HS-5 (cell line): ENCODE data around the gene ABCA7.

ENCODE experiments used
- DNase-seq: peaks from one replicate; pipeline ENCODE4 v3.0.0-alpha.2; 2012; ENCODE audit warnings: low read depth

Gene ABCA7

GRCh38 chr19:1040476-1041271 is 767 bp downstream of the ABCA7 start:
- peak; percentile 82 for DNase-seq

- no peak for DNase-seq
Observed at GRCh38 chr19:1041272-1041834, 1.4 kb downstream of the ABCA7 start.

- DNase-seq: no peak
Observed at GRCh38 chr19:1041835-1042685, 2.2 kb downstream of the ABCA7 start.

GRCh38 chr19:1042689-1043511 is 3.0 kb downstream of the ABCA7 start:
- no peak for DNase-seq

GRCh38 chr19:1045247-1045603 is 5.3 kb downstream of the ABCA7 start:
- no peak for DNase-seq

GRCh38 chr19:1046117-1046626 is 6.3 kb downstream of the ABCA7 start:
- DNase-seq: no peak

- DNase-seq: no peak
Observed at GRCh38 chr19:1046836-1047695, 7.2 kb downstream of the ABCA7 start.

- DNase-seq: no peak
Observed at GRCh38 chr19:1047696-1048147, 7.8 kb downstream of the ABCA7 start.

GRCh38 chr19:1049106-1049505 is 9.2 kb downstream of the ABCA7 start:
- no peak for DNase-seq

- no peak for DNase-seq
Observed at GRCh38 chr19:1049800-1050199, 9.9 kb downstream of the ABCA7 start.

- DNase-seq: no peak
Observed at GRCh38 chr19:1050989-1051788, 11.3 kb downstream of the ABCA7 start.

GRCh38 chr19:1051791-1052190 is 11.9 kb downstream of the ABCA7 start:
- no peak for DNase-seq

- DNase-seq: no peak
Observed at GRCh38 chr19:1052349-1052975, 12.6 kb downstream of the ABCA7 start.

- no peak for DNase-seq
Observed at GRCh38 chr19:1053176-1054101, 13.5 kb downstream of the ABCA7 start.

GRCh38 chr19:1054102-1055027 is 14.5 kb downstream of the ABCA7 start:
- DNase-seq: no peak

GRCh38 chr19:1055028-1055425 is 15.1 kb downstream of the ABCA7 start:
- no peak for DNase-seq
